SK-N-SH (cell line): ENCODE data around the gene PRKCH. TPM values are rescaled to one million over a fixed set of nuclear protein-coding genes. Genes with fewer than 3 reads are reported as not detected.

Experiments used
- CTCF ChIA-PET: fragments of 300-600, 350-600 bp; formaldehyde crosslinking; extraction: SDS; loops from one replicate; lab custom pipeline; 2021; lab: Yijun Ruan, JAX
- POLR2A ChIA-PET: fragments of 350-600 bp; sonication (Branson Sonifier 250); formaldehyde crosslinking; extraction: SDS; loops from one replicate; lab custom pipeline; 2020; ENCODE audit warnings: antibody characterized with exemption, inconsistent platforms; lab: Yijun Ruan, JAX
- DNase-seq: peaks from one replicate; pipeline ENCODE4 v3.0.0; 2012
- H2AFZ ChIP-seq: fragments of 200-600 bp; sonication (generic); 2 replicates; pipeline ENCODE4 v1.8.1; 2016; ENCODE audit warnings: antibody characterized with exemption, mild to moderate bottlenecking, low read depth
- H3F3A ChIP-seq: fragments of 200-600 bp; sonication (generic); replicated peaks from 2 replicates; pipeline ENCODE3; 2016; ENCODE audit warnings: antibody characterized with exemption, mild to moderate bottlenecking; ENCODE audit not compliant: insufficient read depth
- H3K27ac ChIP-seq, 2 experiments: fragments of 200-500 bp in 1 of 2; fragments of 200-600 bp in 1 of 2; sonication (Bioruptor generic) in 1 of 2; sonication (generic), shearing (Covaris generic) in 1 of 2; 2 replicates each; pipeline versions ENCODE4 v1.5.1 to v1.6.1; 2014 to 2016; ENCODE audit warnings: low read depth in 2 of 2, inconsistent platforms in 1 of 2, low read length in 1 of 2, mild to moderate bottlenecking in 1 of 2, mixed read lengths in 1 of 2
- H3K27me3 ChIP-seq: fragments of 200-600 bp; sonication (generic), shearing (Covaris generic); 2 replicates; pipeline ENCODE4 v1.6.1; 2016; ENCODE audit warnings: mixed run types; ENCODE audit not compliant: insufficient read depth
- H3K36me3 ChIP-seq, 2 experiments: fragments of 200-500 bp in 1 of 2; fragments of 200-600 bp in 1 of 2; sonication (Bioruptor generic) in 1 of 2; sonication (generic) in 1 of 2; replicated peaks in 1 of 2; 2 replicates each; pipeline versions ENCODE3 to v1.5.1; 2014 to 2016; ENCODE audit warnings: low read length in 1 of 2, mild to moderate bottlenecking in 1 of 2; ENCODE audit not compliant: insufficient read depth in 2 of 2, control insufficient read depth in 1 of 2
- H3K4me1 ChIP-seq, 2 experiments: fragments of 200-500 bp in 1 of 2; fragments of 200-600 bp in 1 of 2; sonication (Bioruptor generic) in 1 of 2; sonication (generic), shearing (Covaris generic) in 1 of 2; 2 replicates each; pipeline versions ENCODE4 v1.5.1 to v1.6.1; 2014 to 2016; ENCODE audit warnings: low read depth in 1 of 2, low read length in 1 of 2, mixed run types in 1 of 2; ENCODE audit not compliant: insufficient read depth in 2 of 2, control insufficient read depth in 1 of 2
- H3K4me2 ChIP-seq: fragments of 200-600 bp; sonication (generic), shearing (Covaris generic); 2 replicates; pipeline ENCODE4 v1.6.1; 2017; ENCODE audit warnings: mixed run types
- H3K4me3 ChIP-seq, 2 experiments: fragments of 200-500 bp in 1 of 2; fragments of 200-600 bp in 1 of 2; sonication (Bioruptor generic) in 1 of 2; sonication (generic), shearing (Covaris generic) in 1 of 2; 2 replicates each; pipeline versions ENCODE4 v1.5.1 to v1.8.1; 2014 to 2016; ENCODE audit warnings: low read depth in 2 of 2, inconsistent platforms in 1 of 2, low read length in 1 of 2, mild to moderate bottlenecking in 1 of 2, mixed read lengths in 1 of 2, moderate library complexity in 1 of 2
- H3K79me2 ChIP-seq: fragments of 200-600 bp; sonication (generic); 2 replicates; pipeline ENCODE4 v1.8.1; 2017; ENCODE audit warnings: mild to moderate bottlenecking; ENCODE audit not compliant: insufficient read depth
- H3K9ac ChIP-seq: fragments of 200-600 bp; sonication (generic); 2 replicates; pipeline ENCODE4 v1.6.1; 2017; ENCODE audit warnings: mixed run types
- H3K9me2 ChIP-seq: fragments of 200-600 bp; sonication (generic); 2 replicates; pipeline ENCODE4 v1.6.1; 2017; ENCODE audit warnings: mixed run types
- H3K9me3 ChIP-seq: fragments of 200-600 bp; sonication (generic); 2 replicates; pipeline ENCODE4 v1.6.1; 2017; ENCODE audit warnings: mixed run types, mild to moderate bottlenecking, moderate library complexity
- H4K20me1 ChIP-seq: fragments of 200-600 bp; sonication (generic); 2 replicates; pipeline ENCODE4 v1.6.1; 2017; ENCODE audit warnings: mild to moderate bottlenecking, mixed run types; ENCODE audit not compliant: insufficient read depth
- ELF1 ChIP-seq: IDR thresholded peaks from 2 replicates; pipeline ENCODE4 v1.4.0; 2012
- EP300 ChIP-seq, 2 experiments: IDR thresholded peaks; 2 replicates each; pipeline versions ENCODE4 v1.4.0 to v1.6.1; 2012; ENCODE audit warnings: borderline replicate concordance in 1 of 2, low read depth in 1 of 2, low read length in 1 of 2
- EZH2phosphoT487 ChIP-seq: fragments of 200-600 bp; sonication (generic); IDR thresholded peaks from 2 replicates; pipeline ENCODE4 v1.6.1; 2017; ENCODE audit warnings: low read depth, mixed run types, mild to moderate bottlenecking, antibody characterized with exemption, moderate library complexity, borderline replicate concordance
- FOXJ3 ChIP-seq: sonication (generic); formaldehyde crosslinking; IDR thresholded peaks from 2 replicates; pipeline ENCODE4 v1.5.1; 2020; ENCODE audit warnings: mild to moderate bottlenecking, missing genetic modification reagents
- FOXM1 ChIP-seq: IDR thresholded peaks from 2 replicates; pipeline ENCODE4 v1.4.0; 2012; ENCODE audit warnings: low read depth, mild to moderate bottlenecking
- IRF3 ChIP-seq: fragments of 150-350 bp; IDR thresholded peaks from 2 replicates; pipeline ENCODE4 v1.6.1; 2016; ENCODE audit warnings: mild to moderate bottlenecking, low read depth, low read length
- JUND ChIP-seq: IDR thresholded peaks from 2 replicates; pipeline ENCODE4 v1.4.0; 2012
- MAX ChIP-seq: IDR thresholded peaks from 2 replicates; pipeline ENCODE4 v1.4.0; 2012; ENCODE audit warnings: low read depth
- MEF2A ChIP-seq: IDR thresholded peaks from 2 replicates; pipeline ENCODE4 v1.4.0; 2012; ENCODE audit warnings: low read depth, borderline replicate concordance
- NFIC ChIP-seq: IDR thresholded peaks from 2 replicates; pipeline ENCODE4 v1.4.0; 2012; ENCODE audit warnings: borderline replicate concordance
- POLR2AphosphoS5 ChIP-seq: IDR thresholded peaks from 2 replicates; pipeline ENCODE4 v1.6.1; 2012; ENCODE audit warnings: low read depth, low read length
- RCOR1 ChIP-seq: fragments of 150-350 bp; IDR thresholded peaks from 2 replicates; pipeline ENCODE4 v1.6.1; 2017; ENCODE audit warnings: antibody characterized with exemption, low read length
- RXRA ChIP-seq: IDR thresholded peaks from 2 replicates; pipeline ENCODE4 v1.4.0; 2012; ENCODE audit warnings: low read depth, mild to moderate bottlenecking, borderline replicate concordance
- SIN3A ChIP-seq: IDR thresholded peaks from 2 replicates; pipeline ENCODE4 v1.6.1; 2012; ENCODE audit warnings: low read depth, mild to moderate bottlenecking, low read length, moderate library complexity, borderline replicate concordance
- SMC3 ChIP-seq: IDR thresholded peaks from 2 replicates; pipeline ENCODE4 v1.6.1; 2012; ENCODE audit warnings: low read depth, low read length, improper control_type of control experiment
- USF1 ChIP-seq: IDR thresholded peaks from 2 replicates; pipeline ENCODE4 v1.4.0; 2012; ENCODE audit warnings: low read depth, borderline replicate concordance
- YY1 ChIP-seq: IDR thresholded peaks from 2 replicates; pipeline ENCODE4 v1.4.0; 2012; ENCODE audit warnings: low read depth, mild to moderate bottlenecking
- WGBS: methylation state at CpG from one replicate; pipeline ENCODE4 v1.1.6; 2017; ENCODE audit warnings: low lambda C conversion rate; 5-methylcytosine and 5-hydroxymethylcytosine counted together
- polyA plus RNA-seq, 3 experiments: library from polyadenylated mRNA; depleted of rRNA; stranded (reverse); fragments of >200 nt; gene quantifications; 2 replicates each; pipeline ENCODE4 v1.2.3, GENCODE V29; 2012

PRKCH gene
- polyA plus RNA-seq, 1 of the 3 experiments (the other 2 are of a cell fraction) = 4.2 TPM

- Histone ChIP-seq H3F3A (peaks cover 14% of the 10 kb centered on the region), H3K79me2 (no peaks in the 10 kb centered on the region), H3K4me1 (peaks cover 7 to 33% of the 10 kb centered on the region in 2 experiments), H3K4me3 (no peak overlapping the region), H3K9ac (no peak overlapping the region), H3K4me2 (no peak overlapping the region), H4K20me1 (no peaks in the 10 kb centered on the region), H3K9me2 (no peaks in the 10 kb centered on the region), H3K27me3 (no peaks in the 10 kb centered on the region), H3K9me3 (no peaks in the 10 kb centered on the region), H2AFZ (no peak overlapping the region), H3K27ac (no peak overlapping the region), H3K36me3 (no peaks in the 10 kb centered on the region)
- TF ChIP-seq YY1 (no peak), EP300 (IDR thresholded peaks at IDR 0.05; ENCODE audit: borderline replicate concordance in 1 of 2, low read depth in 1 of 2, low read length in 1 of 2) (no peak), IRF3 (no peak), SIN3A (no peak), USF1 (no peak), JUND (no peak), SMC3 (no peak), MEF2A (no peak), POLR2AphosphoS5 (no peak), FOXJ3 (CRISPR knock-in tag) (no peak)
- POLR2A ChIA-PET = no interaction called here
- DNase-seq = no peak
- CTCF ChIA-PET = interaction anchor here (1.2 kb wide), 1 partner anchor 318 kb away, joined by 4 read pairs; no protein-coding TSS in a partner anchor
- WGBS = 97% methylated on average over 1 of the region's 1 CpG
Observed at GRCh38 chr14:61519735-61520134, 198.4 kb downstream of the PRKCH start.

GRCh38 chr14:61520576-61520975 lies 199.2 kb downstream of the PRKCH start:
- peaks cover 22% of the 10 kb centered on the region for H3F3A ChIP-seq
- CTCF ChIA-PET = interaction anchor here (1.2 kb wide), 1 partner anchor 317 kb away, joined by 4 read pairs; no protein-coding TSS in a partner anchor

More at GRCh38 chr14:61520576-61520975, 199.2 kb downstream of the PRKCH start:
- Histone ChIP-seq H3K4me3 (no peak overlapping the region), H3K27me3 (no peaks in the 10 kb centered on the region), H3K9ac (no peak overlapping the region), H3K79me2 (no peaks in the 10 kb centered on the region), H3K27ac (no peak overlapping the region), H3K36me3 (no peaks in the 10 kb centered on the region), H2AFZ (no peak overlapping the region), H3K9me3 (no peaks in the 10 kb centered on the region), H4K20me1 (no peaks in the 10 kb centered on the region), H3K4me1 (peaks cover 15 to 33% of the 10 kb centered on the region in 2 experiments), H3K4me2 (no peak overlapping the region), H3K9me2 (no peaks in the 10 kb centered on the region)
- POLR2A ChIA-PET = no interaction called here
- 97% methylated on average over 1 of the region's 1 CpG for WGBS
- TF ChIP-seq ELF1 (no peak), RCOR1 (no peak), MAX (no peak), EZH2phosphoT487 (no peak), FOXM1 (no peak), JUND (no peak), NFIC (no peak), SMC3 (no peak), MEF2A (no peak), RXRA (no peak)
- DNase-seq = no peak
